ENCODE data around the gene ETS1. TPM values are rescaled to one million over a fixed set of nuclear protein-coding genes. Genes with fewer than 3 reads are reported as not detected.

The ETS1 gene
- total RNA-seq, 2 donors from 2014 or later: 15.2 to 30.0 TPM

DNA sequence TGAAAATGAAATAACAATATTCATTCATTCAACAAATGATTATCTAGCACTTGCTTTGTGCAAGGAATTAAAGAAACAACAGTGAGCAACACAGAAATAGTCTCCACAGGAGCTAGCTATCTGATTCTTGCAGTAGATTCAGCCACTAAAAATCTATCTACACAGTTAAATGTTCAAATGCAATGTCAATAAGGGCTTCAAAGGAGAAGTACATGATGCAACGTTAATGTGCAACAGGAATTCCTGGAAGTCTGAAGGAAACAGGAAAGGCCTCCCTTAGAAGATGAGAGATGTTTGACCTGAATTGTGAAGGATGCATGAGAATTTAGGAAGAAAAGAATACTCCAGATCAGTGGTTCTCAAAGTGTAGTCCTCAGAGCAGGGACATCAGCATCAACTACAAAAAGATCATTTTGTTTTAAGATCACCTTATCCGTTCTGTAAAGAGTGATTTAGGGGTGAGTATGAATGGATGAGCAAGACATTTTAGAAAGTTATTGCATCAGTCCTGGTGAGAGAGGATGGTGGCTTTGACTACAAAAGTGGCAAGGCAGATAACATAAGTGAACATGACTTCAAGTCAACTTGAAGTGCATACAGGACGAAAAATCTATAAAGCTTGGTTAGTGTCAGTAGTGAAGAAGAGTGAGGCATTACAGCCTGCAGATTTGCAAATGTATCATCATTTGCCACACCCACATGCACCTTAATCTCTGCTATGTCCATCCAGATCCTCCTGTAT lies 96.0 kb downstream of the ETS1 start:
- Histone ChIP-seq H3K4me3 (no peak overlapping the region), H3K9me3 (no peaks in the 10 kb centered on the region), H3K27ac (no peak overlapping the region), H3K27me3 (replicated peaks; ENCODE audit: insufficient read depth) (no peaks in the 10 kb centered on the region), H3K4me1 (replicated peaks) (peaks cover 4% of the 10 kb centered on the region), H3K36me3 (peaks cover 0 to 4% of the 10 kb centered on the region in 2 donors)
- intact Hi-C loops (cut with DNase I): no loop called here
- DNase-seq (ENCODE audit: low spot score): no peak
- TF ChIP-seq CTCF (IDR thresholded peaks at IDR 0.05) (no peak), POLR2AphosphoS5 (IDR thresholded peaks at IDR 0.05) (no peak), POLR2A (IDR thresholded peaks at IDR 0.05) (no peak)
- whole genome bisulfite sequencing: 72% methylated on average over 3 of the region's 3 CpGs

- no peak for TF ChIP-seq CTCF (IDR thresholded peaks at IDR 0.05)
- TF ChIP-seq POLR2A (IDR thresholded peaks at IDR 0.05): no peak
- no peak for TF ChIP-seq POLR2AphosphoS5 (IDR thresholded peaks at IDR 0.05)
- no peak for DNase-seq (ENCODE audit: low spot score)
- peaks cover 0 to 4% of the 10 kb centered on the region in 2 donors for H3K36me3 ChIP-seq
- intact Hi-C loops (cut with DNase I): no loop called here
- H3K4me3 ChIP-seq: no peak overlapping the region
- WGBS: 75% methylated on average over 3 of the region's 3 CpGs
- H3K9me3 ChIP-seq: no peaks in the 10 kb centered on the region
- no peak overlapping the region for H3K27ac ChIP-seq
- no peaks in the 10 kb centered on the region for H3K4me1 ChIP-seq (replicated peaks)
- no peaks in the 10 kb centered on the region for H3K27me3 ChIP-seq (replicated peaks; ENCODE audit: insufficient read depth)
Measured at GRCh38 chr11:128490092-128490491, 97.3 kb downstream of the ETS1 start.

DNA sequence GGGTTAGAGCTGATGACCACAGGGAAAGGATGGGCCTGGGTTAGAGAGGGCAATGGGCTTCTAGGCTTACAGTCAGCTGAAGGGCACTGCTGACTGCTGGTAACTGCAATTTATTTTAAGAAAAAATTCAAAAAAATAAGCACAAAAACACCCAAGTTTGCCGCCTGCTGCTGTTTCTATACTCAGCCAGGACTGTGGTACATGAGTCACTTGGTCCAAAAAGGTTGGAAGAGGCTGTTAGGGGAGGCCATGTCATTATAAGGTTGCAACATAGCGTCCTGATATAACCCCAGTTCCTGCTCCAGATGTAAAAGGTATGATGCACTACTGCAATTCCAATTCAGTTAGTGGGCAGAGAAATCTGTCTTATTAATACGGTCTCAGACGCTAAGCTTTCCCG lies 98.9 kb downstream of the ETS1 start:
- no peaks in the 10 kb centered on the region for H3K27me3 ChIP-seq (replicated peaks; ENCODE audit: insufficient read depth)
- H3K27ac ChIP-seq: no peak overlapping the region
- no peaks in the 10 kb centered on the region for H3K4me1 ChIP-seq (replicated peaks)
- no peaks in the 10 kb centered on the region for H3K9me3 ChIP-seq
- intact Hi-C loops (cut with DNase I): no loop called here
- DNase-seq (ENCODE audit: low spot score): no peak
- no peak overlapping the region for H3K4me3 ChIP-seq
- WGBS: 97% methylated on average over 5 of the region's 5 CpGs
- peaks cover 0 to 4% of the 10 kb centered on the region in 2 donors for H3K36me3 ChIP-seq
- TF ChIP-seq POLR2A (IDR thresholded peaks at IDR 0.05) (no peak), POLR2AphosphoS5 (IDR thresholded peaks at IDR 0.05) (no peak), CTCF (IDR thresholded peaks at IDR 0.05) (no peak)

- no peak for DNase-seq (ENCODE audit: low spot score)
- Histone ChIP-seq H3K4me1 (replicated peaks) (no peaks in the 10 kb centered on the region), H3K36me3 (peaks cover 0 to 4% of the 10 kb centered on the region in 2 donors), H3K27me3 (replicated peaks; ENCODE audit: insufficient read depth) (no peaks in the 10 kb centered on the region), H3K9me3 (no peaks in the 10 kb centered on the region), H3K27ac (no peak overlapping the region), H3K4me3 (no peak overlapping the region)
- no peak for TF ChIP-seq POLR2AphosphoS5 (IDR thresholded peaks at IDR 0.05)
- no peak for TF ChIP-seq CTCF (IDR thresholded peaks at IDR 0.05)
- no peak for TF ChIP-seq POLR2A (IDR thresholded peaks at IDR 0.05)
- intact Hi-C loops (cut with DNase I): no loop called here
- 46% methylated on average over 5 of the region's 5 CpGs for WGBS
Measured at GRCh38 chr11:128487978-128488377, 99.4 kb downstream of the ETS1 start.

DNA sequence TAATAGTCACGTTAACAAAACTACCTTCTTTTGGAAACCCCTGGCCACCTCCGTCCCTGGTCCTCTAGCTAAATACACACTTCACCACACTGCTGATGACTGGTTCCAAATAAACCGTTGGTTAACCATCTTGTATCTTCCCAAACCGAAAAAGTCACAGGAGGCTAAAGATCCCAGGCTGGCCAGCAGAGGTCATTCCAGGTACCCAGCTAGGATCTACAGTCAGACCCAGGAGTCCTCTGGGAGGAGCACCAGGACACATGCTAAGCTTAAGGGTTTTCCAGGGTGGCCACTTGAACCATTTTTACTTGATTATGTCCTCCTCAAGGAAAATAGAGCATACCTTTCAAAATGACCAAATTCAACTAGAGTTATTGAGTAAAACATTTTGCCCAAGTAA lies 103.2 kb downstream of the ETS1 start:
- DNase-seq (ENCODE audit: low spot score): no peak
- TF ChIP-seq POLR2AphosphoS5 (IDR thresholded peaks at IDR 0.05) (no peak), POLR2A (IDR thresholded peaks at IDR 0.05) (no peak), CTCF (IDR thresholded peaks at IDR 0.05) (no peak)
- Histone ChIP-seq H3K27ac (no peak overlapping the region), H3K9me3 (no peaks in the 10 kb centered on the region), H3K4me3 (no peak overlapping the region), H3K27me3 (replicated peaks; ENCODE audit: insufficient read depth) (no peaks in the 10 kb centered on the region), H3K36me3 (peaks cover 0 to 4% of the 10 kb centered on the region in 2 donors), H3K4me1 (replicated peaks) (no peaks in the 10 kb centered on the region)
- intact Hi-C loops (cut with DNase I): no loop called here
- WGBS: 86% methylated on average over 4 of the region's 4 CpGs

Data from prostate gland (tissue), 2 donors.